ENCODE measurements around the gene IAH1.
"Not testable (repeated sequence)": the region's sequence is repeated elsewhere in the genome, so short reads cannot be mapped to it uniquely, and the experiment has no call there.

- TF ChIP-seq CTCF (conservative IDR thresholded peaks at IDR 0.05; ENCODE audit: low read depth, low read length); EZH2phosphoT487 (IDR thresholded peaks at IDR 0.05; ENCODE audit: borderline replicate concordance, low read length); EZH2 (IDR thresholded peaks at IDR 0.05; ENCODE audit: low read length, unreplicated experiment): not testable (repeated sequence)
Measured at GRCh38 chr2:9513946-9514345, 39.6 kb downstream of the IAH1 start.
